ENCODE results near the gene ARMC7.
"Not testable (repeated sequence)": the region's sequence is repeated elsewhere in the genome, so short reads cannot be mapped to it uniquely, and the experiment has no call there.

The ARMC7 gene

GRCh38 chr17:75102385-75102821 is 7.4 kb upstream of the ARMC7 start:
- DNase-seq (ENCODE audit: low spot score): no peak

GRCh38 chr17:75103601-75104554 is 5.9 kb upstream of the ARMC7 start:
- DNase-seq (ENCODE audit: low spot score): no peak

GRCh38 chr17:75105126-75106080 is 4.4 kb upstream of the ARMC7 start:
- DNase-seq (ENCODE audit: low spot score): peak; percentile 56

GRCh38 chr17:75108193-75108592 is 1.6 kb upstream of the ARMC7 start:
- no peak for DNase-seq (ENCODE audit: low spot score)

GRCh38 chr17:75109046-75109406 is 743 bp upstream of the ARMC7 start:
- DNase-seq (ENCODE audit: low spot score): no peak

GRCh38 chr17:75110234-75110937 is 617 bp downstream of the ARMC7 start:
- no peak for DNase-seq (ENCODE audit: low spot score)

- peak; percentile 32 for DNase-seq (ENCODE audit: low spot score)
Measured at GRCh38 chr17:75111777-75112335, 2.1 kb downstream of the ARMC7 start.

GRCh38 chr17:75113798-75114551 is 4.2 kb downstream of the ARMC7 start:
- DNase-seq (ENCODE audit: low spot score): peak; percentile 93

GRCh38 chr17:75114552-75115314 is 5.0 kb downstream of the ARMC7 start:
- no peak for DNase-seq (ENCODE audit: low spot score)

- no peak for DNase-seq (ENCODE audit: low spot score)
Measured at GRCh38 chr17:75115555-75115954, 5.8 kb downstream of the ARMC7 start.

GRCh38 chr17:75116737-75117136 is 7.0 kb downstream of the ARMC7 start:
- no peak for DNase-seq (ENCODE audit: low spot score)

GRCh38 chr17:75118307-75118706 is 8.5 kb downstream of the ARMC7 start:
- no peak for DNase-seq (ENCODE audit: low spot score)

- DNase-seq (ENCODE audit: low spot score): peak; percentile 36
Measured at GRCh38 chr17:75124041-75124818, 14.5 kb downstream of the ARMC7 start.

- DNase-seq (ENCODE audit: low spot score): no peak
Measured at GRCh38 chr17:75124819-75125162, 15.0 kb downstream of the ARMC7 start.

- DNase-seq (ENCODE audit: low spot score): no peak
Measured at GRCh38 chr17:75125984-75126383, 16.2 kb downstream of the ARMC7 start.

GRCh38 chr17:75126954-75127353 is 17.2 kb downstream of the ARMC7 start:
- no peak for DNase-seq (ENCODE audit: low spot score)

GRCh38 chr17:75127936-75128335 is 18.2 kb downstream of the ARMC7 start:
- not testable (repeated sequence) for DNase-seq (ENCODE audit: low spot score)

- DNase-seq (ENCODE audit: low spot score): no peak
Measured at GRCh38 chr17:75128694-75129505, 19.1 kb downstream of the ARMC7 start.

- no peak for DNase-seq (ENCODE audit: low spot score)
Measured at GRCh38 chr17:75129576-75129975, 19.8 kb downstream of the ARMC7 start.
